ENCODE results near the gene WNT3A. TPM values are rescaled to one million over a fixed set of nuclear protein-coding genes. Genes with fewer than 3 reads are reported as not detected.
A peak's percentile ranks its signal among the peaks of the same experiment; 100 is the strongest.

Gene WNT3A
- polyA plus RNA-seq, 1 of the 3 experiments (the other 2 are of a cell fraction): not detected

DNA sequence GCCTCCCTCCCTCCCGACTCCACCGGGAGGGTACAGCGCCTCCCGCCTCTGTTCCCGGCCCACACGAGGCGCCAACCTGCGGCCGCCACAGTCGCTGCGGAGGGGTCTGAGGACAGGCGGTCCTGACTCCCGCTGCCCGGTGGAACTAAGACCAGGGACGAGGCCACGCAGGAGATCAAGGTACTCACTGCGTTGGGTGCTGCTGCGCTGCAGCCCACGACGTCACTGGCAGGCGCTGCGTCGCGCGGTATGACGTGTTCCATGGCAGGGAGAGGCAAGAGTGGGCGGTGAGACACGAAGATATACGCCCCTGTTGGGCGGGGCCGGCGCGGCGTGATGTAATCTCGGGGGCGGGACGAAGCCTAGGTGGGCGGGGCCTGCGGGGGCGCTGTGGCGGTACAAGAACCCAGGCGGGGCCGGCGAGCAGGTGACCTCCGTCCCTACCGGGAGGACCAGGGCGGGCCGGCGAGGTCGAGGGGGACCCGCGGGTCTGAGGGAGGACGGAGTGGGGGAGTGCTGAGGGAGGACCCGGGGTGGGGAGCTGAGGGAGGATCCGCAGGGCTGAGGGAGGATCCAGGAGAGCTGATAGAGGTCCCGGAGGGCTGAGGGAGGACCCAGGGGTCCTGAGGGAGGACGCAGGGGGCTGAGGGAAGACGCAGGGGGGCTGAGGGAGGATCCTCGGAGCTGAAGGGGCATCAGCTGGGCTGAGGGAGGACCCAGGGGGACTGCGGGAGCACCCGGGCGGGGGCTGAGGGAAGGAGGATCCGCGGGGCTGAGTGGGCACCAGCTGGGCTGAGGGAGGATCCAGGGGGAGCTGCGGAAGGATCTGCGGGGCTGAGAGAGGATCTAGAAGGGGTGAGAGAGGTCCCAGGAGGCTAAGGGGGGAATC is 102.5 kb downstream of the WNT3A start, which contains the start of gene MRPL55:
Gene MRPL55 (minus strand): TSS at position 227 of the 889 bp plus-strand sequence. CDS start 1,039 bp downstream, outside the sequence.
- CTCF ChIA-PET: interaction anchor here (0.7 to 5.6 kb wide), 5 partner anchors 21 to 70 kb away, joined by 3 to 31 read pairs (median 4); no protein-coding TSS in a partner anchor
- Histone ChIP-seq H4K20me1 (ENCODE audit: insufficient read depth) (no peaks in the 10 kb centered on the region), H3K27ac (ENCODE audit: low read depth in 2 of 2, low read length in 1 of 2) (peak within 1 kb of the TSS; percentile 49 to 79; a peak in 3 of 4 replicates), H2AFZ (ENCODE audit: low read depth) (peak within 1 kb of the TSS; percentile 91), H3K9me2 (no peaks in the 10 kb centered on the region), H3F3A (replicated peaks; ENCODE audit: insufficient read depth) (no peaks in the 10 kb centered on the region), H3K27me3 (ENCODE audit: insufficient read depth) (no peaks in the 10 kb centered on the region), H3K4me1 (ENCODE audit: control insufficient read depth in 1 of 2, insufficient read depth in 2 of 2, low read depth in 1 of 2, low read length in 1 of 2) (peaks cover 4 to 27% of the 10 kb centered on the region in 2 experiments; a peak in 3 of 4 replicates), H3K4me3 (ENCODE audit: low read depth in 2 of 2, low read length in 1 of 2) (peak within 1 kb of the TSS; percentile 100), H3K79me2 (ENCODE audit: insufficient read depth) (peaks cover 18% of the 10 kb centered on the region; the same call in 1 of the 2 replicates), H3K4me2 (peak within 1 kb of the TSS; percentile 89), H3K9me3 (no peaks in the 10 kb centered on the region), H3K9ac (peak within 1 kb of the TSS; percentile 93), H3K36me3 (replicated peaks in 1 of 2; ENCODE audit: control insufficient read depth in 1 of 2, insufficient read depth in 2 of 2, low read length in 1 of 2) (peaks cover 6 to 23% of the 10 kb centered on the region in 2 experiments)
- WGBS (ENCODE audit: low lambda C conversion rate): 2% methylated on average over 49 of the region's 66 CpGs
- DNase-seq: peak; percentile 96
- POLR2A ChIA-PET: interaction anchor here (0.6 to 1.4 kb wide), 2 partner anchors 42 to 298 kb away, joined by 3 to 8 read pairs; partner anchors contain the start of gene TRIM11
- no peak for TF ChIP-seq RAD21 (IDR thresholded peaks at IDR 0.05; ENCODE audit: low read length)
- TF ChIP-seq, protein P1, sequence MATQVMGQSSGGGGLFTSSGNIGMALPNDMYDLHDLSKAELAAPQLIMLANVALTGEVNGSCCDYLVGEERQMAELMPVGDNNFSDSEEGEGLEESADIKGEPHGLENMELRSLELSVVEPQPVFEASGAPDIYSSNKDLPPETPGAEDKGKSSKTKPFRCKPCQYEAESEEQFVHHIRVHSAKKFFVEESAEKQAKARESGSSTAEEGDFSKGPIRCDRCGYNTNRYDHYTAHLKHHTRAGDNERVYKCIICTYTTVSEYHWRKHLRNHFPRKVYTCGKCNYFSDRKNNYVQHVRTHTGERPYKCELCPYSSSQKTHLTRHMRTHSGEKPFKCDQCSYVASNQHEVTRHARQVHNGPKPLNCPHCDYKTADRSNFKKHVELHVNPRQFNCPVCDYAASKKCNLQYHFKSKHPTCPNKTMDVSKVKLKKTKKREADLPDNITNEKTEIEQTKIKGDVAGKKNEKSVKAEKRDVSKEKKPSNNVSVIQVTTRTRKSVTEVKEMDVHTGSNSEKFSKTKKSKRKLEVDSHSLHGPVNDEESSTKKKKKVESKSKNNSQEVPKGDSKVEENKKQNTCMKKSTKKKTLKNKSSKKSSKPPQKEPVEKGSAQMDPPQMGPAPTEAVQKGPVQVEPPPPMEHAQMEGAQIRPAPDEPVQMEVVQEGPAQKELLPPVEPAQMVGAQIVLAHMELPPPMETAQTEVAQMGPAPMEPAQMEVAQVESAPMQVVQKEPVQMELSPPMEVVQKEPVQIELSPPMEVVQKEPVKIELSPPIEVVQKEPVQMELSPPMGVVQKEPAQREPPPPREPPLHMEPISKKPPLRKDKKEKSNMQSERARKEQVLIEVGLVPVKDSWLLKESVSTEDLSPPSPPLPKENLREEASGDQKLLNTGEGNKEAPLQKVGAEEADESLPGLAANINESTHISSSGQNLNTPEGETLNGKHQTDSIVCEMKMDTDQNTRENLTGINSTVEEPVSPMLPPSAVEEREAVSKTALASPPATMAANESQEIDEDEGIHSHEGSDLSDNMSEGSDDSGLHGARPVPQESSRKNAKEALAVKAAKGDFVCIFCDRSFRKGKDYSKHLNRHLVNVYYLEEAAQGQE (IDR thresholded peaks at IDR 0.05; ENCODE audit: low read depth, low read length): peak; percentile 21; the same call in 1 of the 2 replicates
- TF ChIP-seq MEF2A (IDR thresholded peaks at IDR 0.05; ENCODE audit: borderline replicate concordance, low read depth): no peak
- TF ChIP-seq, protein P2, sequence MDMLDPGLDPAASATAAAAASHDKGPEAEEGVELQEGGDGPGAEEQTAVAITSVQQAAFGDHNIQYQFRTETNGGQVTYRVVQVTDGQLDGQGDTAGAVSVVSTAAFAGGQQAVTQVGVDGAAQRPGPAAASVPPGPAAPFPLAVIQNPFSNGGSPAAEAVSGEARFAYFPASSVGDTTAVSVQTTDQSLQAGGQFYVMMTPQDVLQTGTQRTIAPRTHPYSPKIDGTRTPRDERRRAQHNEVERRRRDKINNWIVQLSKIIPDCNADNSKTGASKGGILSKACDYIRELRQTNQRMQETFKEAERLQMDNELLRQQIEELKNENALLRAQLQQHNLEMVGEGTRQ (IDR thresholded peaks at IDR 0.05; ENCODE audit: borderline replicate concordance, low read depth, low read length): no peak
- TF ChIP-seq JUND (IDR thresholded peaks at IDR 0.05): no peak
- TF ChIP-seq POLR2AphosphoS5 (IDR thresholded peaks at IDR 0.05; ENCODE audit: low read depth, low read length): peak; percentile 91
- TF ChIP-seq GABPA (IDR thresholded peaks at IDR 0.05; ENCODE audit: low read depth): no peak
- no peak for TF ChIP-seq RCOR1 (IDR thresholded peaks at IDR 0.05; ENCODE audit: low read length)
- TF ChIP-seq, protein P3, sequence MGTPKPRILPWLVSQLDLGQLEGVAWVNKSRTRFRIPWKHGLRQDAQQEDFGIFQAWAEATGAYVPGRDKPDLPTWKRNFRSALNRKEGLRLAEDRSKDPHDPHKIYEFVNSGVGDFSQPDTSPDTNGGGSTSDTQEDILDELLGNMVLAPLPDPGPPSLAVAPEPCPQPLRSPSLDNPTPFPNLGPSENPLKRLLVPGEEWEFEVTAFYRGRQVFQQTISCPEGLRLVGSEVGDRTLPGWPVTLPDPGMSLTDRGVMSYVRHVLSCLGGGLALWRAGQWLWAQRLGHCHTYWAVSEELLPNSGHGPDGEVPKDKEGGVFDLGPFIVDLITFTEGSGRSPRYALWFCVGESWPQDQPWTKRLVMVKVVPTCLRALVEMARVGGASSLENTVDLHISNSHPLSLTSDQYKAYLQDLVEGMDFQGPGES (IDR thresholded peaks at IDR 0.05; ENCODE audit: low read depth, low read length): no peak
- TF ChIP-seq CHD2 (IDR thresholded peaks at IDR 0.05; ENCODE audit: low read length, partially characterized antibody): peak; percentile 71
- TF ChIP-seq, protein P4, sequence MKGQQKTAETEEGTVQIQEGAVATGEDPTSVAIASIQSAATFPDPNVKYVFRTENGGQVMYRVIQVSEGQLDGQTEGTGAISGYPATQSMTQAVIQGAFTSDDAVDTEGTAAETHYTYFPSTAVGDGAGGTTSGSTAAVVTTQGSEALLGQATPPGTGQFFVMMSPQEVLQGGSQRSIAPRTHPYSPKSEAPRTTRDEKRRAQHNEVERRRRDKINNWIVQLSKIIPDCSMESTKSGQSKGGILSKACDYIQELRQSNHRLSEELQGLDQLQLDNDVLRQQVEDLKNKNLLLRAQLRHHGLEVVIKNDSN (IDR thresholded peaks at IDR 0.05; ENCODE audit: borderline replicate concordance, low read depth): no peak
- TF ChIP-seq FOXJ3 (CRISPR knock-in tag; IDR thresholded peaks at IDR 0.05): 0 out of 2 replicates have a peak, but pooled peaks have one; percentile 31
- no peak for TF ChIP-seq FOXM1 (IDR thresholded peaks at IDR 0.05; ENCODE audit: low read depth)
- TF ChIP-seq, protein P5, sequence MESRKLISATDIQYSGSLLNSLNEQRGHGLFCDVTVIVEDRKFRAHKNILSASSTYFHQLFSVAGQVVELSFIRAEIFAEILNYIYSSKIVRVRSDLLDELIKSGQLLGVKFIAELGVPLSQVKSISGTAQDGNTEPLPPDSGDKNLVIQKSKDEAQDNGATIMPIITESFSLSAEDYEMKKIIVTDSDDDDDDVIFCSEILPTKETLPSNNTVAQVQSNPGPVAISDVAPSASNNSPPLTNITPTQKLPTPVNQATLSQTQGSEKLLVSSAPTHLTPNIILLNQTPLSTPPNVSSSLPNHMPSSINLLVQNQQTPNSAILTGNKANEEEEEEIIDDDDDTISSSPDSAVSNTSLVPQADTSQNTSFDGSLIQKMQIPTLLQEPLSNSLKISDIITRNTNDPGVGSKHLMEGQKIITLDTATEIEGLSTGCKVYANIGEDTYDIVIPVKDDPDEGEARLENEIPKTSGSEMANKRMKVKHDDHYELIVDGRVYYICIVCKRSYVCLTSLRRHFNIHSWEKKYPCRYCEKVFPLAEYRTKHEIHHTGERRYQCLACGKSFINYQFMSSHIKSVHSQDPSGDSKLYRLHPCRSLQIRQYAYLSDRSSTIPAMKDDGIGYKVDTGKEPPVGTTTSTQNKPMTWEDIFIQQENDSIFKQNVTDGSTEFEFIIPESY (IDR thresholded peaks at IDR 0.05; ENCODE audit: borderline replicate concordance, low read depth): no peak
- no peak; the same call in 1 of the 2 replicates for TF ChIP-seq YY1 (IDR thresholded peaks at IDR 0.05; ENCODE audit: low read depth)
- TF ChIP-seq RFX5 (IDR thresholded peaks at IDR 0.05; ENCODE audit: low read length): no peak
- TF ChIP-seq, protein P6, sequence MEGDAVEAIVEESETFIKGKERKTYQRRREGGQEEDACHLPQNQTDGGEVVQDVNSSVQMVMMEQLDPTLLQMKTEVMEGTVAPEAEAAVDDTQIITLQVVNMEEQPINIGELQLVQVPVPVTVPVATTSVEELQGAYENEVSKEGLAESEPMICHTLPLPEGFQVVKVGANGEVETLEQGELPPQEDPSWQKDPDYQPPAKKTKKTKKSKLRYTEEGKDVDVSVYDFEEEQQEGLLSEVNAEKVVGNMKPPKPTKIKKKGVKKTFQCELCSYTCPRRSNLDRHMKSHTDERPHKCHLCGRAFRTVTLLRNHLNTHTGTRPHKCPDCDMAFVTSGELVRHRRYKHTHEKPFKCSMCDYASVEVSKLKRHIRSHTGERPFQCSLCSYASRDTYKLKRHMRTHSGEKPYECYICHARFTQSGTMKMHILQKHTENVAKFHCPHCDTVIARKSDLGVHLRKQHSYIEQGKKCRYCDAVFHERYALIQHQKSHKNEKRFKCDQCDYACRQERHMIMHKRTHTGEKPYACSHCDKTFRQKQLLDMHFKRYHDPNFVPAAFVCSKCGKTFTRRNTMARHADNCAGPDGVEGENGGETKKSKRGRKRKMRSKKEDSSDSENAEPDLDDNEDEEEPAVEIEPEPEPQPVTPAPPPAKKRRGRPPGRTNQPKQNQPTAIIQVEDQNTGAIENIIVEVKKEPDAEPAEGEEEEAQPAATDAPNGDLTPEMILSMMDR (IDR thresholded peaks at IDR 0.05): peak; percentile 27; the same call in 1 of the 2 replicates
- no peak for TF ChIP-seq SMC3 (IDR thresholded peaks at IDR 0.05; ENCODE audit: low read depth, low read length)
- TF ChIP-seq SIN3A (IDR thresholded peaks at IDR 0.05; ENCODE audit: borderline replicate concordance, low read depth, low read length): no peak
- TF ChIP-seq GATA2 (CRISPR knock-in tag; IDR thresholded peaks at IDR 0.05): no peak
- no peak for TF ChIP-seq ELF1 (IDR thresholded peaks at IDR 0.05)

Data from SK-N-SH (cell line).